T-cell (primary cell): Measurements from ENCODE around the gene LYPD1. TPM values are rescaled to one million over a fixed set of nuclear protein-coding genes. Genes with fewer than 3 reads are reported as not detected.

Experiments
- ATAC-seq, 4 experiments: fragments of 200-7000 bp in 3 of 4; fragments of 150-1000 bp in 1 of 4; cut with Tn5 transposase; replicated peaks in 1 of 4; 1 replicate in 3 of 4; 2 replicates in 1 of 4; pipeline ENCODE4 v1.10.0; 2021; ENCODE audit warnings: moderate library complexity in 3 of 4, mild to moderate bottlenecking in 2 of 4, moderate number of reproducible peaks in 1 of 4
- CTCF ChIA-PET, 2 donors: fragments of 300-600 bp; sonication (Branson Sonifier 250); formaldehyde crosslinking; loops; one replicate each; lab custom pipeline; 2022; ENCODE audit warnings: antibody characterized with exemption in 2 of 2; lab: Charles Lee
- POLR2A ChIA-PET, 2 donors: fragments of 300-600 bp; sonication (Branson Sonifier 250); formaldehyde crosslinking; loops; one replicate each; lab custom pipeline; 2022; ENCODE audit warnings: antibody characterized with exemption in 2 of 2; lab: Charles Lee
- DNase-seq, 35 experiments: peaks; one replicate each; pipeline versions ENCODE4 v3.0.0 to v3.0.0-alpha.2; 2013 to 2023
- H3K27ac ChIP-seq: one replicate; pipeline ENCODE4 v1.5.1; 2013; ENCODE audit warnings: low read length
- H3K27me3 ChIP-seq, 2 experiments: replicated peaks in 1 of 2; 1 replicate in 1 of 2; 2 replicates in 1 of 2; pipeline versions ENCODE4 v1.6.1 to v1.7.0; 2013; ENCODE audit warnings: low read length in 1 of 2, mixed read lengths in 1 of 2; ENCODE audit not compliant: control insufficient read depth in 2 of 2, insufficient read depth in 2 of 2; ENCODE audit errors: extremely low read depth in 1 of 2
- H3K36me3 ChIP-seq, 2 donors: 1 replicate in 1 of 2; 2 replicates in 1 of 2; pipeline versions ENCODE4 v1.6.1 to v1.7.0; 2013; ENCODE audit warnings: low read length in 1 of 2; ENCODE audit not compliant: control insufficient read depth in 2 of 2, insufficient read depth in 1 of 2; ENCODE audit errors: extremely low read depth in 1 of 2
- H3K4me1 ChIP-seq, 2 experiments: 1 replicate in 1 of 2; 2 replicates in 1 of 2; pipeline versions ENCODE4 v1.6.1 to v1.7.0; 2013; ENCODE audit warnings: low read length in 2 of 2, mixed read lengths in 1 of 2; ENCODE audit not compliant: insufficient read depth in 2 of 2, control insufficient read depth in 1 of 2; ENCODE audit errors: extremely low read depth in 1 of 2
- H3K4me3 ChIP-seq, 2 donors: 1 replicate in 1 of 2; 2 replicates in 1 of 2; pipeline versions ENCODE4 v1.5.1 to v1.7.0; 2013; ENCODE audit warnings: mild to moderate bottlenecking in 2 of 2, low read length in 1 of 2, moderate library complexity in 1 of 2; ENCODE audit not compliant: control insufficient read depth in 1 of 2; ENCODE audit errors: extremely low read depth in 1 of 2
- H3K9me3 ChIP-seq: 2 replicates; pipeline ENCODE4 v1.7.0; 2013
- H3K27ac Mint-ChIP-seq, 2 donors: one replicate each; pipeline ENCODE4 v1.8.0; 2020 to 2021; ENCODE audit warnings: mild to moderate bottlenecking in 2 of 2, mixed read lengths in 2 of 2
- H3K27me3 Mint-ChIP-seq, 2 donors: one replicate each; pipeline ENCODE4 v1.8.0; 2021 to 2022; ENCODE audit warnings: mixed read lengths in 2 of 2
- H3K36me3 Mint-ChIP-seq: one replicate; pipeline ENCODE4 v1.8.0; 2021; ENCODE audit warnings: mixed read lengths
- H3K4me1 Mint-ChIP-seq, 3 donors: one replicate each; pipeline ENCODE4 v1.8.0; 2020 to 2022; ENCODE audit warnings: mixed read lengths in 3 of 3, mild to moderate bottlenecking in 1 of 3
- H3K4me3 Mint-ChIP-seq, 3 donors: one replicate each; pipeline ENCODE4 v1.8.0; 2020 to 2022; ENCODE audit warnings: mild to moderate bottlenecking in 3 of 3, mixed read lengths in 3 of 3, moderate library complexity in 3 of 3
- H3K9me3 Mint-ChIP-seq, 3 donors: one replicate each; pipeline ENCODE4 v1.8.0; 2020 to 2022; ENCODE audit warnings: mixed read lengths in 3 of 3
- WGBS: methylation state at CpG from one replicate; pipeline ENCODE4 v1.1.5; 2013; ENCODE audit warnings: missing lambda C conversion rate; ENCODE audit not compliant: insufficient coverage; 5-methylcytosine and 5-hydroxymethylcytosine counted together
- total RNA-seq, 35 experiments: library from RNA in 6 of 35; stranded (reverse) in 6 of 35; fragments of 120-200 nt in 1 of 35; gene quantifications; one replicate each; pipeline versions ENCODE4 v1.2.1 to v1.2.4 and lab custom pipeline; 2013 to 2026

Gene LYPD1
- total RNA-seq, 5 donors from 2014 or later (not counting 1 experiment from before 2014, with no cell fraction given), result 0.15 TPM; not detected in 4

- WGBS, result 83% methylated on average over 4 of the region's 8 CpGs
- peaks cover 0 to 19% (median 3%) of the 10 kb centered on the region in 3 donors for H3K9me3 Mint-ChIP-seq
Measured at GRCh38 chr2:132652474-132652873, 17.5 kb downstream of the LYPD1 start.

GRCh38 chr2:132651115-132652045 lies 18.6 kb downstream of the LYPD1 start:
- DNase-seq, result no peak
- no peak overlapping the region for H3K27ac ChIP-seq
- no peaks in the 10 kb centered on the region for H3K4me1 ChIP-seq
- no peaks in the 10 kb centered on the region for H3K36me3 ChIP-seq
- no peaks in the 10 kb centered on the region for H3K27me3 ChIP-seq
- Mint-ChIP-seq H3K4me1 (no peaks in the 10 kb centered on the region), H3K36me3 (no peaks in the 10 kb centered on the region), H3K9me3 (peaks cover 0 to 19% (median 3%) of the 10 kb centered on the region in 3 donors), H3K4me3 (no peak overlapping the region), H3K27ac (no peak overlapping the region), H3K27me3 (peaks cover 0 to 16% of the 10 kb centered on the region in 2 donors)
- WGBS, result 82% methylated on average over 6 of the region's 12 CpGs
- no peak for ATAC-seq
- CTCF ChIA-PET, result no interaction called here
- POLR2A ChIA-PET, result no interaction called here
- H3K4me3 ChIP-seq, result no peak overlapping the region
- no peaks in the 10 kb centered on the region for H3K9me3 ChIP-seq

More at GRCh38 chr2:132652474-132652873, 17.5 kb downstream of the LYPD1 start:
- H3K4me1 ChIP-seq, result no peaks in the 10 kb centered on the region
- Mint-ChIP-seq H3K27ac (no peak overlapping the region), H3K4me1 (no peaks in the 10 kb centered on the region), H3K27me3 (peaks cover 0 to 16% of the 10 kb centered on the region in 2 donors), H3K36me3 (no peaks in the 10 kb centered on the region), H3K4me3 (no peak overlapping the region)
- H3K36me3 ChIP-seq, result no peaks in the 10 kb centered on the region
- no peak for DNase-seq
- H3K4me3 ChIP-seq, result no peak overlapping the region
- CTCF ChIA-PET, result no interaction called here
- H3K9me3 ChIP-seq, result no peaks in the 10 kb centered on the region
- no peaks in the 10 kb centered on the region for H3K27me3 ChIP-seq
- ATAC-seq, result no peak
- POLR2A ChIA-PET, result no interaction called here
- H3K27ac ChIP-seq, result no peak overlapping the region

- Histone ChIP-seq H3K4me3 (no peak overlapping the region), H3K4me1 (no peaks in the 10 kb centered on the region), H3K36me3 (no peaks in the 10 kb centered on the region), H3K27ac (no peak overlapping the region), H3K27me3 (peaks cover 0 to 4% of the 10 kb centered on the region in 2 experiments), H3K9me3 (no peaks in the 10 kb centered on the region)
- no peak overlapping the region for H3K4me3 Mint-ChIP-seq
- H3K27me3 Mint-ChIP-seq, result peaks cover 1 to 12% of the 10 kb centered on the region in 2 donors
- ChIA-PET CTCF (no interaction called here), POLR2A (no interaction called here)
- H3K9me3 Mint-ChIP-seq, result peaks cover 0 to 9% (median 0%) of the 10 kb centered on the region in 3 donors
- 87% methylated on average over 7 of the region's 8 CpGs for WGBS
- ATAC-seq (no peak), DNase-seq (no peak)
- no peak overlapping the region for H3K27ac Mint-ChIP-seq
- H3K36me3 Mint-ChIP-seq, result no peaks in the 10 kb centered on the region
- no peaks in the 10 kb centered on the region for H3K4me1 Mint-ChIP-seq
Measured at GRCh38 chr2:132646540-132647108, 23.4 kb downstream of the LYPD1 start.

GRCh38 chr2:132645722-132646539 lies 24.1 kb downstream of the LYPD1 start:
- no peak for DNase-seq
- H3K4me1 Mint-ChIP-seq, result no peaks in the 10 kb centered on the region
- no peak overlapping the region for H3K27ac Mint-ChIP-seq
- POLR2A ChIA-PET, result no interaction called here
- Histone ChIP-seq H3K4me3 (no peak overlapping the region), H3K9me3 (no peaks in the 10 kb centered on the region), H3K27me3 (peaks cover 0 to 4% of the 10 kb centered on the region in 2 experiments), H3K4me1 (no peaks in the 10 kb centered on the region), H3K36me3 (no peaks in the 10 kb centered on the region), H3K27ac (no peak overlapping the region)
- no peaks in the 10 kb centered on the region for H3K36me3 Mint-ChIP-seq
- CTCF ChIA-PET, result interaction anchor here in 1 of 2 donors (0.6 kb wide), 1 partner anchor 1812 kb away, joined by 4 read pairs; no protein-coding TSS in a partner anchor
- peaks cover 0 to 8% (median 0%) of the 10 kb centered on the region in 3 donors for H3K9me3 Mint-ChIP-seq
- WGBS, result 41% methylated on average over 10 of the region's 18 CpGs
- H3K27me3 Mint-ChIP-seq, result peaks cover 1 to 12% of the 10 kb centered on the region in 2 donors
- no peak for ATAC-seq
- H3K4me3 Mint-ChIP-seq, result no peak overlapping the region

GRCh38 chr2:132645176-132645575 lies 24.8 kb downstream of the LYPD1 start:
- Histone ChIP-seq H3K27me3 (peaks cover 0 to 4% of the 10 kb centered on the region in 2 experiments), H3K27ac (no peak overlapping the region), H3K4me1 (no peaks in the 10 kb centered on the region), H3K9me3 (no peaks in the 10 kb centered on the region), H3K4me3 (no peak overlapping the region), H3K36me3 (no peaks in the 10 kb centered on the region)
- WGBS, result 85% methylated on average over 35 of the region's 35 CpGs
- no peak for DNase-seq
- ChIA-PET POLR2A (no interaction called here), CTCF (interaction anchor here in 1 of 2 donors (0.6 kb wide), 1 partner anchor 1811 kb away, joined by 4 read pairs; no protein-coding TSS in a partner anchor)
- Mint-ChIP-seq H3K4me1 (no peaks in the 10 kb centered on the region), H3K4me3 (no peak overlapping the region), H3K27ac (no peak overlapping the region), H3K9me3 (peaks cover 0 to 8% (median 0%) of the 10 kb centered on the region in 3 donors), H3K27me3 (peaks cover 1 to 12% of the 10 kb centered on the region in 2 donors), H3K36me3 (no peaks in the 10 kb centered on the region)
- no peak for ATAC-seq

- POLR2A ChIA-PET, result no interaction called here
- Histone ChIP-seq H3K36me3 (no peaks in the 10 kb centered on the region), H3K27ac (no peak overlapping the region), H3K4me3 (no peak overlapping the region), H3K9me3 (no peaks in the 10 kb centered on the region), H3K4me1 (no peaks in the 10 kb centered on the region), H3K27me3 (peaks cover 0 to 4% of the 10 kb centered on the region in 2 experiments)
- H3K27me3 Mint-ChIP-seq, result peaks cover 0 to 1% of the 10 kb centered on the region in 2 donors
- CTCF ChIA-PET, result no interaction called here
- 80% methylated on average over 1 of the region's 2 CpGs for WGBS
- no peak overlapping the region for H3K4me3 Mint-ChIP-seq
- no peaks in the 10 kb centered on the region for H3K9me3 Mint-ChIP-seq
- DNase-seq, result no peak
- no peaks in the 10 kb centered on the region for H3K4me1 Mint-ChIP-seq
- H3K36me3 Mint-ChIP-seq, result no peaks in the 10 kb centered on the region
- ATAC-seq, result no peak
- H3K27ac Mint-ChIP-seq, result no peak overlapping the region
Measured at GRCh38 chr2:132642415-132642814, 27.6 kb downstream of the LYPD1 start.
